H1 (cell line): ENCODE data around the gene ART5. TPM values are rescaled to one million over a fixed set of nuclear protein-coding genes. Genes with fewer than 3 reads are reported as not detected.

ENCODE experiments used
- CBX8 ChIP-seq: fragments of 300-800, 300-1000 bp; sonication (generic); IDR thresholded peaks from 2 replicates; pipeline ENCODE4 v1.7.1; 2016; ENCODE audit warnings: low read depth, low read length, borderline replicate concordance
- SAP30 ChIP-seq: fragments of 300-600 bp; sonication (generic); IDR thresholded peaks from 2 replicates; pipeline ENCODE4 v1.7.1; 2012; ENCODE audit warnings: low read length, moderate library complexity, mild to moderate bottlenecking, inconsistent platforms; ENCODE audit not compliant: insufficient read depth, insufficient replicate concordance
- SIRT6 ChIP-seq: IDR thresholded peaks from one replicate; pipeline ENCODE4 v1.7.1; 2012; ENCODE audit warnings: low read length, inconsistent platforms
- SP1 ChIP-seq: IDR thresholded peaks from 2 replicates; pipeline ENCODE4 v1.6.1; 2011; ENCODE audit warnings: low read depth, low read length
- SUZ12 ChIP-seq: fragments of 200-600 bp; sonication (generic); IDR thresholded peaks from 2 replicates; pipeline ENCODE4 v1.6.1; 2012; ENCODE audit warnings: mild to moderate bottlenecking, inconsistent platforms, low read length, moderate library complexity, mixed read lengths
- TEAD4 ChIP-seq: IDR thresholded peaks from 2 replicates; pipeline ENCODE4 v1.6.1; 2012; ENCODE audit warnings: low read depth, low read length, inconsistent platforms, mixed read lengths
- polyA plus RNA-seq, 7 experiments: library from polyadenylated mRNA; depleted of rRNA in 3 of 7; stranded (reverse) in 5 of 7; unstranded in 2 of 7; fragments of >200 nt in 5 of 7; fragments of 200-250 nt in 2 of 7; gene quantifications; 1 replicate in 5 of 7; 2 replicates in 1 of 7; 4 replicates in 1 of 7; pipeline versions ENCODE4 v1.2.1 to v1.2.3, GENCODE V29; 2011 to 2013; ENCODE audit warnings: missing spikeins in 2 of 7, mixed read lengths in 2 of 7
- total RNA-seq: library from RNA; stranded (reverse); fragmentation: NEBNext Ultra II Directional; extraction: Animal tissue kit (Norgen Biotek cat#: 25700); gene quantifications from 2 replicates; pipeline ENCODE4 v1.2.1, GENCODE V29; 2021

ART5 gene
- total and polyA plus RNA-seq, 2 of the 8 experiments (the other 6 are each of a cell fraction or from before 2014, with no cell fraction given): 6.0 to 7.5 TPM

- TF ChIP-seq SUZ12 (no peak), CBX8 (no peak), TEAD4 (no peak), SAP30 (no peak), SP1 (no peak), SIRT6 (no peak)
Observed at GRCh38 chr11:3605283-3605662, 36.5 kb downstream of the ART5 start (continued).
